ENCODE data around the gene TRAF3IP3. TPM values are rescaled to one million over a fixed set of nuclear protein-coding genes. Genes with fewer than 3 reads are reported as not detected.

TRAF3IP3 gene
- total and polyA plus RNA-seq, 5 experiments from 2014 or later, result 333 to 717 (median 540) TPM

DNA sequence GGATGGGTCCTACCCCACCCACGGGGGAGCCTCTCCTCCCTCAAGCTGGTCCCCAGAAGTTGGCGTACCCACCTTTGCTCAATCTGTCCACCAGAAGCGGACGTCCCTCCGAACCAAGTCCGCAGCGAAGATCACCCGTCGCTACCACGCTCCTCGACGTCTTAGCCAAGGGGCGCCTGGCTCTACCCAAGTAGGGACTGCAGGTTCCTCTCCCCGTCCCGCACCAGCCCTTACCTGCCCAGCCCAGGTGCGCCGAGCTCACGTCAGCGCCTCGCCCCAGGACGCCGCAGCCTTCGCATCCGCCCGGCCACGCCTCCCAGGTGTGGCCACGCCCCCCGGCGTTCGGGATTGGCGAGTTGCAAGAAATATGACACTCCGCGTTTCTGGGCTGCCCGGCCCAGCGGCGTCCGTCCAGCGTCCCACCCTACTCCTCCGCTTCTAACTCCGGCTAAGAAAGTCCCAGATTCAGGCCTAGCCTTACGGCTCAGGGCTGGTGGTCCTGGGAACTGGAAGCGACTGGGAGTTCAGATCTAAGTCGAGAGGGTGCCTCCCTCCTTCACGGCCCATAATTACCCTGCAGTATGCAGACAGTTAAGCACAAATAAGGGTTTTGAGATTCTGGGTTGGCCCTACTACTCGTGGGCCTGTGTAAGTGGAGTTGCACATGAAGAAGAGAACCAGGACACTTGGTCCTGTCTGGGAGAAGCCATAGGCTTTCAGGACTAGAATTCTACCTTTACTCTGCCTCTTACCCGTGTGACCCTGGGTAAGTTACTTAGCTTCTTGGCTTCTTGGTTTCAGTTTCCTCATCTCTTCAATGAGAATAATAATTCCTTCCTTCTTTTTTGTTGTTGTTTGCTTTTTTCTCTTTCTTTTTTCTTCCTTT is 50.3 kb downstream of the TRAF3IP3 start, which contains the start of gene IRF6:
Gene IRF6 (minus strand): TSS at position 268 of the 886 bp plus-strand sequence. CDS start 4,729 bp downstream, outside the sequence.
- peak within 1 kb of the TSS; percentile 87 to 99 (median 93) for H3K4me3 Mint-ChIP-seq
- ATAC-seq (peak; percentile 93 to 95), DNase-seq (peak; percentile 56 to 88 (median 74))
- H3K27me3 Mint-ChIP-seq, result peaks cover 0 to 14% (median 8%) of the 10 kb centered on the region in 5 donors
- H3K36me3 Mint-ChIP-seq, result no peaks in the 10 kb centered on the region
- H3K4me1 Mint-ChIP-seq, result peaks cover 6 to 15% (median 12%) of the 10 kb centered on the region in 4 donors
- POLR2A ChIA-PET, result interaction anchor here (0.6 to 2.0 kb wide), 9 partner anchors 13 to 38 kb away, joined by 3 to 11 read pairs (median 5); partner anchors contain the start of genes C1orf74 and UTP25
- H3K9me3 Mint-ChIP-seq, result no peaks in the 10 kb centered on the region
- H3K27ac Mint-ChIP-seq, result peak within 1 kb of the TSS; percentile 25 to 94 (median 89)

DNA sequence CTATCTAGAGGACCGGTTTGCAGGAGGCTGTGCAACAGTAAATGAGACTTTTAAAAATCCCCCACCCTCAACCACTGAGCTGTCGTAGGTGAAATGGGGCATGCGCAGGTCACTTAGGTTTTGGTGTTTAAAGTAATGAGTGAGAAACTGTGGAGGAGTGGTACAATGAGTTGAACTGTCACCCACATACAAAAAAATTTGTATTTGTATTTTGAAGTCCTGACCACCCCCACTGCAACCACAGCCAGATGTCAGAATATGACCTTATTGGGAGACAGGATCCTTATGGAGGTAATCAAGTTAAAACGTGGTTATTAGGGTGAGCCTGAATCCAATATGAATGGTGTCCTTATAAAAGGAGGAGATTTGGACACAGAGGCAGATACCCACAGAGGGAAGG is 51.7 kb downstream of the TRAF3IP3 start:
- POLR2A ChIA-PET, result interaction anchor here (0.5 to 1.2 kb wide), 5 partner anchors 24 to 201 kb away, joined by 3 to 5 read pairs (median 3); no protein-coding TSS in a partner anchor
- no peak for ATAC-seq

DNA sequence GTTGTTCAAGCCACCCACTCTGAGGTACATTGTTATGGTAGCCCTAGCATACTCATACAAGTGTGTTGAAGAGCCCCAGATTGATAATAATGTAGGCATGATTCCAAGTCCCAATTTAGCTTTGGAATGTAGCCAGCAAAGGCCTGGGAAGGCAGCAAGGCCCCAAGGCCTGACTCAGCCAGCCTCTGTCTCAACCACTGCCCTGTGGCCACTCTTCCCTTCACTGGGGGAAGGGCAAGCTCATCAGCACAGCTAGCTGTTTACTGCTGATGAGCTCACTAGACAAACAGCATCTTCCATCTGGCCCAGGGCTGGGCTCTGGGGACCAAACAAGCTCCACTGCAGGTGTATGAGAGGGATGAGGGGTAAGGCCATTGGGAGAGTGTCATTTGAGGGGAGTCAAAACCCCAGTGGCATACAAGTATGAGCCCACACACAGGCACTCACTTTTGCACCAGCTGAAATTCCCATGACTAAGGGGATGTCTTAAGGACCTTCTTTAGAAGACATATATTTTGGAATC is 52.3 kb downstream of the TRAF3IP3 start:
- no peak for ATAC-seq
- Mint-ChIP-seq H3K9me3 (no peaks in the 10 kb centered on the region), H3K27me3 (peaks cover 0 to 10% (median 5%) of the 10 kb centered on the region in 5 donors), H3K4me1 (peaks cover 6 to 15% (median 12%) of the 10 kb centered on the region in 4 donors), H3K27ac (no peak overlapping the region), H3K36me3 (no peaks in the 10 kb centered on the region), H3K4me3 (no peak overlapping the region)
- POLR2A ChIA-PET, result interaction anchor here (0.6 to 1.2 kb wide), 4 partner anchors 25 to 35 kb away, joined by 3 to 5 read pairs (median 3); no protein-coding TSS in a partner anchor
- DNase-seq, result no peak

More for the DNA sequence above, 51.7 kb downstream of the TRAF3IP3 start:
- no peak overlapping the region for H3K27ac Mint-ChIP-seq
- peak overlapping the region in 1 of 10 donors; percentile 36 for H3K4me3 Mint-ChIP-seq
- peaks cover 6 to 15% (median 12%) of the 10 kb centered on the region in 4 donors for H3K4me1 Mint-ChIP-seq
- H3K27me3 Mint-ChIP-seq, result peaks cover 0 to 10% (median 5%) of the 10 kb centered on the region in 5 donors
- H3K9me3 Mint-ChIP-seq, result no peaks in the 10 kb centered on the region
- DNase-seq, result no peak
- H3K36me3 Mint-ChIP-seq, result no peaks in the 10 kb centered on the region

DNA sequence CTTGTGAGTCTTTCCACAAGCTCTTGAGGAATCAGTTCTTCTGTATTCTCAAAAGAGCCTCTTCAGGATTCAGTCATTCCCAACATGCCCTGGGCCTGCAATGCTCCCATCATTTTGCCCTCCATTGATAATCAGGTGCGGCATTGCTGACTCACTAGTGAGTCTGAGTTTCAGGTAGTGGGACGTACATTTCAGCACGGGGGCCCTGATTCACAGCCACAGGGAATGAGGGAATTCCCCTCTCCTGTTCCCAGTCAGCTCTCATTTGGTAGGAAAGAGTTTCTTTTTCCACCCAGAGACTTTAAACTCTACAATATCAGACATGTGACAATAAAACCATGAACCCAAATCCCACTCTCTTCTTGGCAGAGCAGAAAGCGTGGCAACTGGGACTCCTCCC is 53.8 kb downstream of the TRAF3IP3 start:
- H3K27me3 Mint-ChIP-seq, result peaks cover 0 to 5% (median 3%) of the 10 kb centered on the region in 5 donors
- H3K27ac Mint-ChIP-seq, result no peak overlapping the region
- POLR2A ChIA-PET, result no interaction called here
- ATAC-seq, result no peak
- no peaks in the 10 kb centered on the region for H3K9me3 Mint-ChIP-seq
- peaks cover 6 to 15% (median 12%) of the 10 kb centered on the region in 4 donors for H3K4me1 Mint-ChIP-seq
- DNase-seq, result no peak
- no peak overlapping the region for H3K4me3 Mint-ChIP-seq
- H3K36me3 Mint-ChIP-seq, result no peaks in the 10 kb centered on the region

DNA sequence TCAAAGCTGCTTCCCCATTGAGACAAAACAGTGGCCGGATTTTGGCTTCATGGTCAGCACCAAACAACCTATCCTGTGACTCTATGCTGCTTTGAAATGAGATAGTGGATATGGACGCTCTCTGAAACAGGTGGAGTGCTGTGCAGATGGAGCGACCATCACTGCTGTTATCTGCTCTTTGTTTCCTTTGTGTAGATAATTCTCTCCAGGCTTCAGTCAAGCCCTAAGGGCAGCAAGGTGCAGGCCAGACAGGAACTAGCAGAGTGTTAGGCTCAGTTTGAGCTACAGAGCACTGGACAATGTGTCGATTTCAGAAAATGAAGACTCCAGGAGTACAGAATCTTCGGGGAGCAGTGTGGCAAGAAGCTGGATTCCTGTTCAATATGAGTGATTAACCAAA is 54.9 kb downstream of the TRAF3IP3 start:
- no peaks in the 10 kb centered on the region for H3K9me3 Mint-ChIP-seq
- no peak for DNase-seq
- H3K4me1 Mint-ChIP-seq, result peaks cover 5 to 11% (median 6%) of the 10 kb centered on the region in 4 donors
- peaks cover 0 to 2% (median 0%) of the 10 kb centered on the region in 5 donors for H3K27me3 Mint-ChIP-seq
- H3K27ac Mint-ChIP-seq, result no peak overlapping the region
- H3K4me3 Mint-ChIP-seq, result no peak overlapping the region
- POLR2A ChIA-PET, result interaction anchor here (0.7 kb wide), 1 partner anchor 1711 kb away, joined by 4 read pairs; no protein-coding TSS in a partner anchor
- no peaks in the 10 kb centered on the region for H3K36me3 Mint-ChIP-seq
- no peak for ATAC-seq

DNA sequence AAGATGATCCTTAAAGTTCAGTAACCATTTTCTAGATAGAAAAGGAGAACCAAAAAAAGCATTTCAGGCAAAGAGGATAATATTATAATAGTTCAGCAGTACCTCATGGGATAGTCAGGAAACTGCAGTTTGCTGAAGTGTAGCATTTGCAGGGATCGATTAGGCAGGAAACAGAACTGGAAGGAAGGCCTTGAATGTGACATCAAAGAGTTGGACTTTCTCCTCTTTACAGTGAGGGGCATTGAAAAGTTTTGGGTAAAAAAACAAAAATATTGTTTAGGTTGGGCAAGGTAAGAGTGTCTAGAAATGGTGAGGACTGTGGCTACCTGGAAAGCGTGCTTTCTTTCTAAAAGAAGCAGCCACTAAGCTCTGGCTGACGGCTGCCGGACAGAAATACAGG is 58.0 kb downstream of the TRAF3IP3 start:
- H3K4me3 Mint-ChIP-seq, result no peak overlapping the region
- H3K27me3 Mint-ChIP-seq, result peaks cover 3 to 7% (median 4%) of the 10 kb centered on the region in 5 donors
- H3K27ac Mint-ChIP-seq, result peak overlapping the region in 1 of 10 donors; percentile 24
- DNase-seq (no peak), ATAC-seq (no peak)
- POLR2A ChIA-PET, result no interaction called here
- no peaks in the 10 kb centered on the region for H3K9me3 Mint-ChIP-seq
- no peaks in the 10 kb centered on the region for H3K36me3 Mint-ChIP-seq
- peaks cover 0 to 2% (median 0%) of the 10 kb centered on the region in 4 donors for H3K4me1 Mint-ChIP-seq

DNA sequence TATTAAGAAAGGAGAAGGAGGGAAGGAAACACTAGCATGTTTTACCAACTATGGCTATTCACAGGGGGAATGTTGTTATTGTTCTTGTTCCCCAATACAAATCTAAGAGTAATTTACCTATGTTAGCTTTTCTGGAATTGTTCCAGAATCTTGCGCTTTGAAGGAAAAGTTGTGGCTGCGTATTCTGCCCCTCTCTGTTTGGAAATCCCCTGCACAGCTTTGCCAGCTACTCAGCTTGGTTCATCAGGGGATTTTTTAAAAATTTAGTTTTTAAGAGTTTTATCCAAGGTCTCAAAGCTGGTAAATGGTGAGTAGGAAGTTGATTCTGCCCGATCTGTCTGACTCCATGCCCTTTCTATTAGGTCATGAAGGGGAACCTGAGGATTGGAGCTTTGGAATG is 59.6 kb downstream of the TRAF3IP3 start:
- Mint-ChIP-seq H3K27me3 (peaks cover 3 to 15% (median 7%) of the 10 kb centered on the region in 5 donors), H3K27ac (peak overlapping the region in 1 of 10 donors; percentile 67), H3K36me3 (no peaks in the 10 kb centered on the region), H3K4me1 (peaks cover 0 to 2% (median 0%) of the 10 kb centered on the region in 4 donors), H3K9me3 (no peaks in the 10 kb centered on the region), H3K4me3 (no peak overlapping the region)
- no peak for ATAC-seq
- POLR2A ChIA-PET, result no interaction called here
- DNase-seq, result no peak

DNA sequence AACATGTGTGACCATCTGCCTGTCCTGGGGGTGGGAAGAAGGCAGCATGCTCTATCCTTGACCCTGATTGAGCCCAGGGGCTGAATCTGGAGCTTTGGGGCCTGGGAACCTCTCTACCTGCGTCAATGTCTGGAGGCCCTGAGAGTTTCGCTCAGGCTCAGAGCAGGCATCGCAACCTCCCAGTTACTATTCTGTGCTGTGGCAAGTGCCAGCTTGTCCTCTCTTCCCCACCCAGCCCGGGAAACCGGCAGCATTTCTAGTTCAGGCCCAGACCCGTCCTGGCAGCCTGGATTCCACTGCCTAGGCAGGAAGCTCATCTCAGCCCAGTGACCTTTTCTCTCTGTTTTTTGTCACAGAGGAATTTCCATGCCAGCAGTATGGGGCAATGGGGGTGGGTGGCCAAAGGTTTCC is 60.1 kb downstream of the TRAF3IP3 start:
- H3K27ac Mint-ChIP-seq, result no peak overlapping the region
- peaks cover 3 to 20% (median 11%) of the 10 kb centered on the region in 5 donors for H3K27me3 Mint-ChIP-seq
- DNase-seq (no peak), ATAC-seq (no peak)
- POLR2A ChIA-PET, result no interaction called here
- H3K4me3 Mint-ChIP-seq, result no peak overlapping the region
- H3K9me3 Mint-ChIP-seq, result no peaks in the 10 kb centered on the region
- peaks cover 0 to 2% (median 0%) of the 10 kb centered on the region in 4 donors for H3K4me1 Mint-ChIP-seq
- H3K36me3 Mint-ChIP-seq, result no peaks in the 10 kb centered on the region

DNA sequence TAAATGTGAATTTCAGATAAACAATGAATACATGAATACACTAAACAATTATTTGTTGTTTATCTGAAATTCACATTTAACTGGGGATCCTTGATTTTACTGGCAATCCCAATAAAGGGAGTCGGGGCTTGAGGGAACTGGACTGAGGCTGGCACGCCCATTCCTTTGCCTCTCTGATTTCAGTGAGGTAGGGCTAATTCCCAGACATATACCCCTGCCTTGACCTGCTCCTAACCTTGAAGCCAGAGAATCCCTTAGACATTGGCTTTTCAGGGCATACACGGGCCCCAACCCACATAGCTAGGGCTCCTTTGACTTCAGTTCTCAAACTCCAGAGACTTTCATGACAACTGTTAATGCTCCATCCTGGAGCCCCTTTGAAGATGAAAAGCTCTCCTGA is 61.1 kb downstream of the TRAF3IP3 start:
- no peak for DNase-seq
- POLR2A ChIA-PET, result no interaction called here
- H3K4me1 Mint-ChIP-seq, result peaks cover 0 to 2% (median 0%) of the 10 kb centered on the region in 4 donors
- H3K9me3 Mint-ChIP-seq, result no peaks in the 10 kb centered on the region
- H3K27ac Mint-ChIP-seq, result no peak overlapping the region
- H3K36me3 Mint-ChIP-seq, result no peaks in the 10 kb centered on the region
- H3K4me3 Mint-ChIP-seq, result no peak overlapping the region
- ATAC-seq, result no peak
- peaks cover 3 to 30% (median 16%) of the 10 kb centered on the region in 5 donors for H3K27me3 Mint-ChIP-seq

DNA sequence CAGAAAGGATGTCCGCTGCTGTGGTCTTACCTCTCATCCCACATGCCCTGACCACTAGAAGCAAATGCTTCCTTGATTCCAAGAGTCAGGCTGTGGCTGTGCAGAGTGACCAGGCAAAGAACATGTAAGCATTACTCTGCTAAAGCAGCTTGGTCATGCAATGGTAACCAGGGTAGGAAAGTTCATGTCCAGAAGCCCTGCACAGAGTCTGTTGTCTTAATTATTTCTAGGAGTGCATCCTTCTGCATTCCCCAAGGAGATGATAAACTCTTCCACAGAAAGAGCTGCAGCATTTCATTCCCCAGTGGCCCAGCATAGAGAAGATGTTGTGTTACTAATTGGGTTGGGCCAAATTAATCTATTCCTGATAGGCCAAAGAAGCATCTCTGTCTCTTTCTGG is 61.8 kb downstream of the TRAF3IP3 start:
- Mint-ChIP-seq H3K4me3 (no peak overlapping the region), H3K27me3 (peaks cover 4 to 35% (median 18%) of the 10 kb centered on the region in 5 donors), H3K27ac (no peak overlapping the region), H3K9me3 (no peaks in the 10 kb centered on the region), H3K4me1 (peaks cover under 1 to 2% (median 2%) of the 10 kb centered on the region in 4 donors), H3K36me3 (no peaks in the 10 kb centered on the region)
- ATAC-seq, result no peak
- DNase-seq, result no peak
- POLR2A ChIA-PET, result no interaction called here

DNA sequence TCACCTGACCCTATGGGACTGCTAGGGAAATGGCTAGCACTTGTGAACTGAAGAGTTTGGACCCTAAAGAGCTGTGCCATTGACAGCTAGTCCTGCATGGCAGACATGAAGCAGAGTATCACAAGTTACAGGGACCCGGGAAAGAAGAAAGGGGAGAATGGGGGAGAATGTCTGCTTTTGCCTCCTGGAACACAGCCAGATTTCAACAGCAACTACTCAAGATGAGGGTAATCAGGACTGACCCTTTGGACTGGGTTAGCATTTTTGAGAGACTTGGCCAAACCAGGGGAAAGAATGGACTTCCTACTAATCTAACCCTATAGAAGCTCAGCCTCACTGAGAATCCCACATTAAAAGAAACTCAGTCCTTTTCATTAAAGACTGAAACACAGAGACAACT is 63.2 kb downstream of the TRAF3IP3 start:
- no peak for DNase-seq
- no peak for ATAC-seq
- POLR2A ChIA-PET, result no interaction called here
- Mint-ChIP-seq H3K4me3 (no peak overlapping the region), H3K27me3 (peaks cover 8 to 42% (median 24%) of the 10 kb centered on the region in 5 donors), H3K27ac (no peak overlapping the region), H3K9me3 (no peaks in the 10 kb centered on the region), H3K36me3 (no peaks in the 10 kb centered on the region), H3K4me1 (peaks cover 6 to 12% (median 7%) of the 10 kb centered on the region in 4 donors)

DNA sequence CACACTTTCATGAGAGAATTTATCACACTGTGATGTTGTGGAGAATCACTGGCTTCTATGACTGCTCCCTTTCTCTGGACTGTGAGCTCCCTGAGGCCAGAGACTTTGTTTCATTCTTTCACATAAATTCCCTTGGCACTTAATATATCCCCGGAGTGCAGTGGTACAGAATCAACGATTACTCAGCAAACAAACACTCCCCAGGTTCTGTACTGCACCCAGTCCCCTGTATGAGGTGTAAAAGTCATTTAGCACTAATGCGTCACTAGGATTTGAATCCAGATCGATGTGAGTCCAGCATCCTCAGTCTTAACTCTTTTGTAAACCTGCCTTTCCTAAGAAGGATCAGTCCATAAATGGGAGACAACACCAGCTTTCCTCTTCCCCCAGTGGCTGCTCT is 65.1 kb downstream of the TRAF3IP3 start:
- POLR2A ChIA-PET, result interaction anchor here (1.3 kb wide), 1 partner anchor 37 kb away, joined by 3 read pairs; the partner anchor contains the start of gene C1orf74
- ATAC-seq (no peak), DNase-seq (no peak)
- Mint-ChIP-seq H3K9me3 (no peaks in the 10 kb centered on the region), H3K27me3 (peaks cover 8 to 42% (median 24%) of the 10 kb centered on the region in 5 donors), H3K4me3 (no peak overlapping the region), H3K27ac (no peak overlapping the region), H3K4me1 (peaks cover 5 to 12% (median 7%) of the 10 kb centered on the region in 4 donors), H3K36me3 (no peaks in the 10 kb centered on the region)
